ENCODE data around the gene TMEM212. TPM values are rescaled to one million over a fixed set of nuclear protein-coding genes. Genes with fewer than 3 reads are reported as not detected.

TMEM212 gene
- polyA plus RNA-seq, 1 experiment = not detected

GRCh38 chr3:171878461-171879225 lies 35.5 kb downstream of the TMEM212 start:
- Histone ChIP-seq H3K4me3 (ENCODE audit: low read depth, low read length) (no peak overlapping the region), H3K27me3 (ENCODE audit: control insufficient read depth, insufficient read depth, low read length) (no peaks in the 10 kb centered on the region), H3K9me3 (ENCODE audit: control insufficient read depth, insufficient read depth, low read length) (no peaks in the 10 kb centered on the region), H3K27ac (ENCODE audit: low read depth, low read length) (no peak overlapping the region)
- ChIA-PET CTCF (interaction anchor here (0.8 to 1.1 kb wide), 3 partner anchors 13 to 106 kb away, joined by 3 read pairs; no protein-coding TSS in a partner anchor), POLR2A (interaction anchor here (0.9 kb wide), 1 partner anchor 162 kb away, joined by 4 read pairs; no protein-coding TSS in a partner anchor)
- TF ChIP-seq CTCF (IDR thresholded peaks at IDR 0.05; ENCODE audit: low read depth, low read length) = no peak
- DNase-seq (ENCODE audit: low read depth, low spot score) = peak; percentile 10

GRCh38 chr3:171879472-171879871 lies 36.3 kb downstream of the TMEM212 start:
- no peak overlapping the region for H3K27ac ChIP-seq (ENCODE audit: low read depth, low read length)
- H3K27me3 ChIP-seq (ENCODE audit: control insufficient read depth, insufficient read depth, low read length) = no peaks in the 10 kb centered on the region
- no peak for DNase-seq (ENCODE audit: low read depth, low spot score)
- ChIA-PET POLR2A (no interaction called here), CTCF (no interaction called here)
- H3K4me3 ChIP-seq (ENCODE audit: low read depth, low read length) = no peak overlapping the region
- H3K9me3 ChIP-seq (ENCODE audit: control insufficient read depth, insufficient read depth, low read length) = no peaks in the 10 kb centered on the region
- no peak for TF ChIP-seq CTCF (IDR thresholded peaks at IDR 0.05; ENCODE audit: low read depth, low read length)

GRCh38 chr3:171880101-171880870 lies 37.1 kb downstream of the TMEM212 start:
- H3K4me3 ChIP-seq (ENCODE audit: low read depth, low read length) = no peak overlapping the region
- no peaks in the 10 kb centered on the region for H3K27me3 ChIP-seq (ENCODE audit: control insufficient read depth, insufficient read depth, low read length)
- CTCF ChIA-PET = no interaction called here
- POLR2A ChIA-PET = no interaction called here
- H3K27ac ChIP-seq (ENCODE audit: low read depth, low read length) = no peak overlapping the region
- no peak for TF ChIP-seq CTCF (IDR thresholded peaks at IDR 0.05; ENCODE audit: low read depth, low read length)
- no peak for DNase-seq (ENCODE audit: low read depth, low spot score)
- no peaks in the 10 kb centered on the region for H3K9me3 ChIP-seq (ENCODE audit: control insufficient read depth, insufficient read depth, low read length)

- no peak for TF ChIP-seq CTCF (IDR thresholded peaks at IDR 0.05; ENCODE audit: low read depth, low read length)
- no peak for DNase-seq (ENCODE audit: low read depth, low spot score)
- CTCF ChIA-PET = interaction anchor here (0.7 kb wide), 1 partner anchor 13 kb away, joined by 3 read pairs; no protein-coding TSS in a partner anchor
Observed at GRCh38 chr3:171881251-171881650, 38.1 kb downstream of the TMEM212 start.

More at GRCh38 chr3:171881251-171881650, 38.1 kb downstream of the TMEM212 start:
- POLR2A ChIA-PET = no interaction called here
- H3K9me3 ChIP-seq (ENCODE audit: control insufficient read depth, insufficient read depth, low read length) = no peaks in the 10 kb centered on the region
- no peak overlapping the region for H3K27ac ChIP-seq (ENCODE audit: low read depth, low read length)
- H3K27me3 ChIP-seq (ENCODE audit: control insufficient read depth, insufficient read depth, low read length) = no peaks in the 10 kb centered on the region
- H3K4me3 ChIP-seq (ENCODE audit: low read depth, low read length) = no peak overlapping the region
